ENCODE results near the gene GSTP1. TPM values are rescaled to one million over a fixed set of nuclear protein-coding genes. Genes with fewer than 3 reads are reported as not detected.

GSTP1 gene
- total RNA-seq, 1 experiment from 2014 or later: 893 TPM

GRCh38 chr11:67538306-67538705 is 45.3 kb upstream of the GSTP1 start:
- no peak overlapping the region for H3K4me3 ChIP-seq (replicated peaks in 1 of 2; ENCODE audit: low read depth in 1 of 2, low read length in 2 of 2)
- peaks cover 9 to 11% of the 10 kb centered on the region in 2 experiments; a peak in 2 of 4 replicates for H3K9me3 ChIP-seq (ENCODE audit: control insufficient read depth in 1 of 2, insufficient read depth in 1 of 2, low read depth in 1 of 2, low read length in 2 of 2)
- ATAC-seq (no peak), DNase-seq (ENCODE audit: low read depth, low spot score) (no peak)
- TF ChIP-seq SRF (IDR thresholded peaks at IDR 0.05; ENCODE audit: low read depth) (no peak), ELF1 (IDR thresholded peaks at IDR 0.05; ENCODE audit: borderline replicate concordance, low read depth) (no peak), ZBTB33 (IDR thresholded peaks at IDR 0.05; ENCODE audit: extremely low read depth, insufficient replicate concordance, low read length) (no peak), EZH2phosphoT487 (IDR thresholded peaks at IDR 0.05; ENCODE audit: borderline replicate concordance) (no peak), ZNF274 (IDR thresholded peaks at IDR 0.05; ENCODE audit: low read depth, low read length) (no peak), POLR2A (IDR thresholded peaks at IDR 0.05; ENCODE audit: borderline replicate concordance, extremely low read depth, insufficient read depth, insufficient read length) (no peak), REST (IDR thresholded peaks at IDR 0.05; ENCODE audit: low read depth) (no peak), CTCF (IDR thresholded peaks at IDR 0.05 in 2 of 3, conservative IDR thresholded peaks at IDR 0.05 in 1 of 3; ENCODE audit: borderline replicate concordance in 1 of 3, insufficient read depth in 1 of 3, low read depth in 2 of 3, low read length in 2 of 3) (no peak)
- ChIA-PET POLR2A (no interaction called here), RAD21 (ENCODE audit: low non-redundant PET in 1 of 2, low total read pairs in 2 of 2, uncharacterized antibody in 2 of 2, unreplicated experiment in 2 of 2) (no interaction called here), CTCF (no interaction called here)
- H4K20me1 ChIP-seq (ENCODE audit: insufficient read depth): no peaks in the 10 kb centered on the region
- H3K36me3 ChIP-seq (ENCODE audit: control insufficient read depth in 1 of 2, insufficient read depth in 2 of 2, low read length in 2 of 2): no peaks in the 10 kb centered on the region
- H3K9me2 ChIP-seq (ENCODE audit: insufficient read depth): no peaks in the 10 kb centered on the region
- no peaks in the 10 kb centered on the region for H3K27me3 ChIP-seq (ENCODE audit: insufficient read depth, low read length)
- H3K79me2 ChIP-seq (ENCODE audit: insufficient read depth, low read length): no peaks in the 10 kb centered on the region
- no peak overlapping the region for H3K4me2 ChIP-seq (ENCODE audit: low read length)
- no peak overlapping the region for H2AFZ ChIP-seq (ENCODE audit: low read depth, low read length, poor library complexity, severe bottlenecking)
- H3K9ac ChIP-seq (ENCODE audit: low read length): no peak overlapping the region
- no peak overlapping the region for H3K27ac ChIP-seq (ENCODE audit: low read depth, low read length)
- intact Hi-C loops (cut with micrococcal nuclease): no loop called here
- no TSS peak for BruUV-seq (replicated peaks)
- H3K4me1 ChIP-seq (ENCODE audit: control insufficient read depth in 1 of 2, insufficient read depth in 2 of 2, low read length in 2 of 2): no peaks in the 10 kb centered on the region

All from HCT116 (cell line).